Fibroblast of lung (primary cell): ENCODE data around the gene ABCC11. TPM values are rescaled to one million over a fixed set of nuclear protein-coding genes. Genes with fewer than 3 reads are reported as not detected.

Experiments used
- DNase-seq, 2 donors: peaks; one replicate each; pipeline versions ENCODE4 v3.0.0 to v3.0.0-alpha.2; 2010; ENCODE audit warnings: low read depth in 2 of 2
- H2AFZ ChIP-seq: 2 replicates; pipeline ENCODE4 v1.5.1; 2012; ENCODE audit warnings: low read length, control low read depth, inconsistent platforms
- H3K27ac ChIP-seq: 2 replicates; pipeline ENCODE4 v1.5.1; 2011; ENCODE audit warnings: low read length, control low read depth; ENCODE audit not compliant: insufficient read depth
- H3K27me3 ChIP-seq: 2 replicates; pipeline ENCODE4 v1.5.1; 2011; ENCODE audit warnings: mild to moderate bottlenecking, low read length; ENCODE audit not compliant: control insufficient read depth, insufficient read depth
- H3K36me3 ChIP-seq: 2 replicates; pipeline ENCODE4 v1.5.1; 2011; ENCODE audit warnings: low read length; ENCODE audit not compliant: control insufficient read depth, insufficient read depth
- H3K4me1 ChIP-seq: 2 replicates; pipeline ENCODE4 v1.5.1; 2011; ENCODE audit warnings: low read length; ENCODE audit not compliant: control insufficient read depth, insufficient read depth; ENCODE audit errors: extremely low read depth
- H3K4me2 ChIP-seq: 2 replicates; pipeline ENCODE4 v1.5.1; 2011; ENCODE audit warnings: low read length, control low read depth; ENCODE audit not compliant: insufficient read depth; ENCODE audit errors: extremely low read depth
- H3K4me3 ChIP-seq, 4 experiments: fragments of 200-600 bp in 1 of 4; sonication (generic) in 1 of 4; replicated peaks in 1 of 4; 2 replicates each; pipeline ENCODE4 v1.5.1; 2011 to 2016; ENCODE audit warnings: low read length in 4 of 4, low read depth in 3 of 4, mild to moderate bottlenecking in 3 of 4, control low read depth in 2 of 4, inconsistent platforms in 1 of 4, mixed read lengths in 1 of 4; ENCODE audit not compliant: insufficient read depth in 1 of 4; ENCODE audit errors: control extremely low read depth in 1 of 4
- H3K79me2 ChIP-seq: 2 replicates; pipeline ENCODE4 v1.5.1; 2012; ENCODE audit warnings: mild to moderate bottlenecking, low read length, inconsistent platforms; ENCODE audit not compliant: control insufficient read depth, insufficient read depth
- H3K9ac ChIP-seq: 2 replicates; pipeline ENCODE4 v1.5.1; 2011; ENCODE audit warnings: mild to moderate bottlenecking, low read length, control low read depth; ENCODE audit not compliant: insufficient read depth
- H3K9me3 ChIP-seq: 2 replicates; pipeline ENCODE4 v1.5.1; 2012; ENCODE audit warnings: low read depth, low read length; ENCODE audit not compliant: control insufficient read depth, insufficient read depth
- H4K20me1 ChIP-seq: 2 replicates; pipeline ENCODE4 v1.5.1; 2011; ENCODE audit warnings: low read length; ENCODE audit not compliant: control insufficient read depth, insufficient read depth; ENCODE audit errors: extremely low read depth
- CTCF ChIP-seq, 2 donors: IDR thresholded peaks in 1 of 2; conservative IDR thresholded peaks in 1 of 2; 1 replicate in 1 of 2; 2 replicates in 1 of 2; pipeline ENCODE4 v1.5.1; 2011 to 2012; ENCODE audit warnings: low read length in 2 of 2, control low read depth in 1 of 2, inconsistent platforms in 1 of 2, low read depth in 1 of 2, mild to moderate bottlenecking in 1 of 2
- EZH2 ChIP-seq: IDR thresholded peaks from 2 replicates; pipeline ENCODE4 v1.5.1; 2012; ENCODE audit warnings: low read length, control low read depth, mild to moderate bottlenecking; ENCODE audit errors: missing control alignments
- polyA plus RNA-seq, 2 donors: library from polyadenylated mRNA; depleted of rRNA in 1 of 2; stranded (reverse) in 1 of 2; unstranded in 1 of 2; fragments of >200 nt; gene quantifications; 2 replicates each; pipeline ENCODE4 v1.2.1, GENCODE V29; 2011 to 2012; ENCODE audit warnings: missing spikeins in 1 of 2
- total RNA-seq: library from RNA; depleted of rRNA; stranded (reverse); fragments of >200 nt; gene quantifications from 2 replicates; pipeline ENCODE4 v1.2.1, GENCODE V29; 2014

Gene ABCC11
- total and polyA plus RNA-seq, 2 donors (not counting 1 experiment from before 2014, with no cell fraction given), result 0.17 to 0.20 TPM

- no peak overlapping the region for H3K4me3 ChIP-seq
- H3K4me2 ChIP-seq, result no peak overlapping the region
- peaks cover 4% of the 10 kb centered on the region for H3K27me3 ChIP-seq
- H4K20me1 ChIP-seq, result no peaks in the 10 kb centered on the region
- no peak for DNase-seq
- H2AFZ ChIP-seq, result no peak overlapping the region
- no peaks in the 10 kb centered on the region for H3K9me3 ChIP-seq
- no peaks in the 10 kb centered on the region for H3K4me1 ChIP-seq
- no peak overlapping the region for H3K9ac ChIP-seq
- no peaks in the 10 kb centered on the region for H3K79me2 ChIP-seq
- no peak overlapping the region for H3K27ac ChIP-seq
- TF ChIP-seq EZH2 (no peak), CTCF (conservative IDR thresholded peaks at IDR 0.05 in 1 of 2, IDR thresholded peaks at IDR 0.05 in 1 of 2; ENCODE audit: low read depth in 1 of 2, low read length in 2 of 2) (no peak)
- no peaks in the 10 kb centered on the region for H3K36me3 ChIP-seq
Observed at GRCh38 chr16:48188449-48189102, 58.8 kb downstream of the ABCC11 start.

DNA sequence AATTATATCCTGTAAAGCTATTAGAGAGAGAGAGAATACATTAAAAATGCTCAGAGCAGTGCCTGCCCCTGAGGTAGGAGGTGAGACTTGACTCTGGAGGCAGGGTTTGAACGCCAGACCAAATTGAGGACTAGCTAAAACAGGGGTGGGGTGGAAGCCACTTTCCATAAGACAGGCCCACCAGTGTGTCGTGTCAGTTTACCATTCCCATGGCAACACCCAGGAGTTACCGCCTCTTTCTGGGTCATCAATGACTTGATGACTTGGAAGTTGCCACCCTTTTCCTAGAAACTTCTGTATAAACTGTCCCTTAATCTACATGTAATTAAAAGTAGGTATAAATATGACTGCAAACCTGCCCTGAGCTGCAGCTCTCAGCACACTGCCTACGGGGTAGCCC, 59.6 kb downstream of the ABCC11 start:
- DNase-seq, result no peak

GRCh38 chr16:48184681-48185080, 62.7 kb downstream of the ABCC11 start:
- H4K20me1 ChIP-seq, result no peaks in the 10 kb centered on the region
- no peaks in the 10 kb centered on the region for H3K9me3 ChIP-seq
- no peak overlapping the region for H3K9ac ChIP-seq
- peaks cover 4% of the 10 kb centered on the region for H3K27me3 ChIP-seq
- H3K79me2 ChIP-seq, result no peaks in the 10 kb centered on the region
- DNase-seq, result no peak
- H3K27ac ChIP-seq, result no peak overlapping the region
- TF ChIP-seq EZH2 (no peak), CTCF (conservative IDR thresholded peaks at IDR 0.05 in 1 of 2, IDR thresholded peaks at IDR 0.05 in 1 of 2; ENCODE audit: low read depth in 1 of 2, low read length in 2 of 2) (no peak)
- H3K4me3 ChIP-seq, result no peak overlapping the region
- no peak overlapping the region for H3K4me2 ChIP-seq
- H2AFZ ChIP-seq, result no peak overlapping the region
- H3K36me3 ChIP-seq, result no peaks in the 10 kb centered on the region
- H3K4me1 ChIP-seq, result no peaks in the 10 kb centered on the region

More for the DNA sequence above, 59.6 kb downstream of the ABCC11 start:
- no peak overlapping the region for H3K4me3 ChIP-seq
- H3K36me3 ChIP-seq, result no peaks in the 10 kb centered on the region
- no peak overlapping the region for H3K4me2 ChIP-seq
- H3K4me1 ChIP-seq, result no peaks in the 10 kb centered on the region
- H3K9me3 ChIP-seq, result no peaks in the 10 kb centered on the region
- H4K20me1 ChIP-seq, result no peaks in the 10 kb centered on the region
- H3K27me3 ChIP-seq, result peaks cover 4% of the 10 kb centered on the region
- H3K9ac ChIP-seq, result no peak overlapping the region
- H3K79me2 ChIP-seq, result no peaks in the 10 kb centered on the region
- no peak overlapping the region for H2AFZ ChIP-seq
- H3K27ac ChIP-seq, result no peak overlapping the region
- TF ChIP-seq EZH2 (no peak), CTCF (conservative IDR thresholded peaks at IDR 0.05 in 1 of 2, IDR thresholded peaks at IDR 0.05 in 1 of 2; ENCODE audit: low read depth in 1 of 2, low read length in 2 of 2) (no peak)
